Keratinocyte (primary cell): ENCODE measurements around the gene DHRSX. TPM values are rescaled to one million over a fixed set of nuclear protein-coding genes. Genes with fewer than 3 reads are reported as not detected.

Experiments
- DNase-seq: peaks from one replicate; pipeline ENCODE4 v3.0.0-alpha.2; 2011; ENCODE audit warnings: low read depth, missing footprints, low spot score
- FAIRE-seq: peaks from 2 replicates; lab custom pipeline; 2011; peaks lifted over from hg19 to GRCh38; lab: Jason Lieb, UNC
- H2AFZ ChIP-seq: 2 replicates; pipeline ENCODE4 v1.6.0; 2012; ENCODE audit warnings: low read length, control low read depth, inconsistent platforms; ENCODE audit not compliant: control insufficient read depth
- H3K27ac ChIP-seq: 2 replicates; pipeline ENCODE4 v1.5.1; 2011; ENCODE audit warnings: low read length; ENCODE audit not compliant: control insufficient read depth, insufficient read depth
- H3K27me3 ChIP-seq: 3 replicates; pipeline ENCODE4 v1.6.0; 2011; ENCODE audit warnings: low read length; ENCODE audit not compliant: control insufficient read depth, insufficient read depth; ENCODE audit errors: extremely low read depth
- H3K36me3 ChIP-seq, 2 experiments: 2 replicates in 1 of 2; 3 replicates in 1 of 2; pipeline ENCODE4 v1.5.1; 2011; ENCODE audit warnings: low read length in 2 of 2, mild to moderate bottlenecking in 1 of 2; ENCODE audit not compliant: control insufficient read depth in 2 of 2, insufficient read depth in 2 of 2; ENCODE audit errors: extremely low read depth in 1 of 2
- H3K4me1 ChIP-seq: 3 replicates; pipeline ENCODE4 v1.5.1; 2011; ENCODE audit warnings: low read length; ENCODE audit not compliant: control insufficient read depth, insufficient read depth; ENCODE audit errors: extremely low read depth
- H3K4me2 ChIP-seq: 3 replicates; pipeline ENCODE4 v1.6.0; 2011; ENCODE audit warnings: low read depth, low read length; ENCODE audit not compliant: control insufficient read depth, insufficient read depth; ENCODE audit errors: extremely low read depth
- H3K4me3 ChIP-seq, 3 experiments: fragments of 200-600 bp in 1 of 3; sonication (generic) in 1 of 3; 2 replicates in 2 of 3; 3 replicates in 1 of 3; pipeline ENCODE4 v1.5.1; 2011 to 2016; ENCODE audit warnings: low read length in 3 of 3, mild to moderate bottlenecking in 3 of 3, control low read depth in 2 of 3, inconsistent platforms in 1 of 3, low read depth in 1 of 3, mixed read lengths in 1 of 3, mixed run types in 1 of 3, moderate library complexity in 1 of 3; ENCODE audit not compliant: control insufficient read depth in 2 of 3, insufficient read depth in 2 of 3; ENCODE audit errors: extremely low read depth in 1 of 3
- H3K79me2 ChIP-seq: 2 replicates; pipeline ENCODE4 v1.6.0; 2012; ENCODE audit warnings: low read length; ENCODE audit not compliant: control insufficient read depth, insufficient read depth
- H3K9ac ChIP-seq: 3 replicates; pipeline ENCODE4 v1.6.0; 2011; ENCODE audit warnings: low read length; ENCODE audit not compliant: control insufficient read depth, insufficient read depth; ENCODE audit errors: extremely low read depth
- H3K9me1 ChIP-seq: 3 replicates; pipeline ENCODE4 v1.6.0; 2011; ENCODE audit warnings: low read length; ENCODE audit not compliant: control insufficient read depth, insufficient read depth; ENCODE audit errors: extremely low read depth
- H3K9me3 ChIP-seq: 2 replicates; pipeline ENCODE4 v1.5.1; 2012; ENCODE audit warnings: low read depth, low read length; ENCODE audit not compliant: control insufficient read depth
- H4K20me1 ChIP-seq: 3 replicates; pipeline ENCODE4 v1.6.0; 2011; ENCODE audit warnings: low read length; ENCODE audit not compliant: control insufficient read depth, insufficient read depth; ENCODE audit errors: extremely low read depth
- EZH2 ChIP-seq: IDR thresholded peaks from one replicate; pipeline ENCODE4 v1.6.1; 2012; ENCODE audit warnings: inconsistent platforms, mild to moderate bottlenecking, low read length, moderate library complexity
- dilution Hi-C: fragments of 300-500 bp; cut with MboI; formaldehyde crosslinking; loops from one replicate; pipeline ENCODE4 v1.7.0; 2020; ENCODE audit warnings: low sequenced_read_pairs; ENCODE audit not compliant: extremely low pct_ligation_motif_present
- polyA plus RNA-seq, 5 experiments: library from polyadenylated mRNA; depleted of rRNA in 3 of 5; stranded (reverse) in 3 of 5; stranded (forward) in 1 of 5; unstranded in 1 of 5; fragments of >200 nt; gene quantifications; 1 replicate in 1 of 5; 2 replicates in 3 of 5; 3 replicates in 1 of 5; pipeline versions ENCODE4 v1.2.1 to v1.2.3, GENCODE V29; 2011 to 2012; ENCODE audit warnings: missing spikeins in 2 of 5, low read depth in 1 of 5, low replicate concordance in 1 of 5
- TF ChIP-seq, protein P1 (sequence below), 3 experiments: IDR thresholded peaks in 1 of 3; conservative IDR thresholded peaks in 1 of 3; optimal IDR thresholded peaks in 1 of 3; 2 replicates in 2 of 3; 3 replicates in 1 of 3; pipeline versions ENCODE3 to v1.5.1; 2011; ENCODE audit warnings: low read length in 3 of 3, mild to moderate bottlenecking in 3 of 3, moderate library complexity in 2 of 3, control low read depth in 1 of 3, inconsistent platforms in 1 of 3; ENCODE audit not compliant: insufficient read depth in 2 of 3; ENCODE audit errors: extremely low read depth in 1 of 3

Gene DHRSX
- polyA plus RNA-seq, 1 donor (not counting 4 experiments of a cell fraction or from before 2014, with no cell fraction given): 20.4 TPM

- no peaks in the 10 kb centered on the region for H3K4me1 ChIP-seq
- TF ChIP-seq, protein P1, sequence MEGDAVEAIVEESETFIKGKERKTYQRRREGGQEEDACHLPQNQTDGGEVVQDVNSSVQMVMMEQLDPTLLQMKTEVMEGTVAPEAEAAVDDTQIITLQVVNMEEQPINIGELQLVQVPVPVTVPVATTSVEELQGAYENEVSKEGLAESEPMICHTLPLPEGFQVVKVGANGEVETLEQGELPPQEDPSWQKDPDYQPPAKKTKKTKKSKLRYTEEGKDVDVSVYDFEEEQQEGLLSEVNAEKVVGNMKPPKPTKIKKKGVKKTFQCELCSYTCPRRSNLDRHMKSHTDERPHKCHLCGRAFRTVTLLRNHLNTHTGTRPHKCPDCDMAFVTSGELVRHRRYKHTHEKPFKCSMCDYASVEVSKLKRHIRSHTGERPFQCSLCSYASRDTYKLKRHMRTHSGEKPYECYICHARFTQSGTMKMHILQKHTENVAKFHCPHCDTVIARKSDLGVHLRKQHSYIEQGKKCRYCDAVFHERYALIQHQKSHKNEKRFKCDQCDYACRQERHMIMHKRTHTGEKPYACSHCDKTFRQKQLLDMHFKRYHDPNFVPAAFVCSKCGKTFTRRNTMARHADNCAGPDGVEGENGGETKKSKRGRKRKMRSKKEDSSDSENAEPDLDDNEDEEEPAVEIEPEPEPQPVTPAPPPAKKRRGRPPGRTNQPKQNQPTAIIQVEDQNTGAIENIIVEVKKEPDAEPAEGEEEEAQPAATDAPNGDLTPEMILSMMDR (optimal IDR thresholded peaks at IDR 0.05 in 1 of 3, IDR thresholded peaks at IDR 0.05 in 1 of 3, conservative IDR thresholded peaks at IDR 0.05 in 1 of 3; ENCODE audit: extremely low read depth in 1 of 3, insufficient read depth in 2 of 3, low read length in 3 of 3): no peak
- no peak for TF ChIP-seq EZH2
- no peak overlapping the region for H3K4me3 ChIP-seq
- no peaks in the 10 kb centered on the region for H3K79me2 ChIP-seq
- H3K27ac ChIP-seq: no peak overlapping the region
- no peak for DNase-seq
- no peaks in the 10 kb centered on the region for H3K27me3 ChIP-seq
- no peak overlapping the region for H3K9ac ChIP-seq
- no peak for FAIRE-seq
- peaks cover 1 to 2% of the 10 kb centered on the region in 2 experiments for H3K36me3 ChIP-seq
- H3K9me1 ChIP-seq: no peaks in the 10 kb centered on the region
- H2AFZ ChIP-seq: no peak overlapping the region
- no peaks in the 10 kb centered on the region for H4K20me1 ChIP-seq
- H3K4me2 ChIP-seq: no peak overlapping the region
- dilution Hi-C loops: no loop called here
- H3K9me3 ChIP-seq: peaks cover 17% of the 10 kb centered on the region
Measured at GRCh38 chrX:2226906-2227656, 273.7 kb downstream of the DHRSX start.

DNA sequence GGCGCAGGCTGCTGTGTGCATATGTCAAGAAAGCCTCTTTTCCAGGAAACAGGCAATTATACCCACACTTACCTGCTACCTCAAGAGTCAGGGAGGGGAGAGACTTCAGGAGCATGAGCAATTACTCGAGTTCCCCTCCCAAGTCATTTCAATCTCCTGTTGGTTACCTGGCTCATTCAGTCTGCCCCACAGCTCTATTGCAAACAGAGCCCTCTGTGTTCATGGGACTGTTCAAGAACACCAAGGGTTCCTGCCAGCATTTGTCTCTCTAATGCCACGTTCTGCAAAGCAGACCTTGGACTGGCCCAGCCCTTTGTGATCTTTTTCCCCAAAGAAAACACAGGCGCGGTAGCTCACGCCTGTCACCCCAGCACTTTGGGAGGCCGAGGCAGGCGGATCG lies 274.6 kb downstream of the DHRSX start:
- no peak overlapping the region for H3K27ac ChIP-seq
- peaks cover 1 to 2% of the 10 kb centered on the region in 2 experiments for H3K36me3 ChIP-seq
- H3K4me3 ChIP-seq: no peak overlapping the region
- dilution Hi-C loops: no loop called here
- peaks cover 17% of the 10 kb centered on the region for H3K9me3 ChIP-seq
- DNase-seq (no peak), FAIRE-seq (no peak)
- no peaks in the 10 kb centered on the region for H3K79me2 ChIP-seq
- no peaks in the 10 kb centered on the region for H3K4me1 ChIP-seq
- H3K9ac ChIP-seq: no peak overlapping the region
- no peaks in the 10 kb centered on the region for H3K27me3 ChIP-seq
- H3K9me1 ChIP-seq: no peaks in the 10 kb centered on the region
- H3K4me2 ChIP-seq: no peak overlapping the region
- no peak for TF ChIP-seq EZH2
- TF ChIP-seq, protein P1 (optimal IDR thresholded peaks at IDR 0.05 in 1 of 3, IDR thresholded peaks at IDR 0.05 in 1 of 3, conservative IDR thresholded peaks at IDR 0.05 in 1 of 3; ENCODE audit: extremely low read depth in 1 of 3, insufficient read depth in 2 of 3, low read length in 3 of 3): no peak
- no peaks in the 10 kb centered on the region for H4K20me1 ChIP-seq
- H2AFZ ChIP-seq: no peak overlapping the region
